GM21447 (cell line): ENCODE data around the gene PRMT2.

Source experiments
- ATAC-seq: cut with Tn5 transposase; IDR thresholded peaks from one replicate; pipeline ENCODE4 v1.9.1; 2021; ENCODE audit not compliant: unreplicated experiment

PRMT2 gene

DNA sequence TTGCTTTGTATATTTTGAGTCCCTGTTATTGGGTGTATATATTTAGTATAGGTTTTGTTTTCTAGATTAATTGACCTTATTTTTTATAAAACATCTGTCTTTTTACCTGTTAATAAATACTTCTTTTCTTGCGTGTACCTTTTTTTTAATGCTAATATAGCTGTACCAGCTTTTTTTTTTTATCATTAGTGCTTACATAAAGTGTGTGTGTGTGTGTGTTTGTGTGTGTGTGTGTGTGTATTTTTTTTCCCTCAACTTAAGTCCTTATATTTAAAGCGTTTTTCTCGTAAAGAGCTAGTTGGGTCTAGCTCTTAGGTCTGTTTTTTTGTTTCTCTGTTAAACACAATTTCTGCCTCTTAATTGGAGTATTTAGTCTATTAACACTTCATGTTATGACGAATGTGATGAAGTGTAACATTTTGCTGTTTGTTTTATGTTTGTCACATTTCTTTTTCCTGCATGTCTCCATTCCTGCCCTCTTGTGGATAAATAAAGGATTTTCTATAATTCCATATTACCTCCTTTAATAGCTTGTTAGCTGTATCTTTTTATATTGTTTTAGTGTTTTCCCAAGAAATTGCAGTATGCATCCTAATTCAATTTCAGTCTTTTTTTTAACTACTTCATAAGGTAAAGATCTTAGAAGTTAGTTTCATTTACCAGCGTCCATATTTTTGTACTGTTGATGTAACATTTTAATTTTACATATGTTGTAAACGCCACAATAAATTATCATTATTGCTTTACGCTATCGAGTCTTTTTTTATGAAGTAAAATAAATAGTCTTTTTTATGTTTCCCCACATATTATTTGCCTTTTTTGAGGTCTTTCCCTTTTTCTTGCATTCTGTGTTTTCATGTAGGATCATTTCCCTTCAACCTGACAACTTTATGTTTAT lies 4.3 kb downstream of the PRMT2 start:
- ATAC-seq = no peak

DNA sequence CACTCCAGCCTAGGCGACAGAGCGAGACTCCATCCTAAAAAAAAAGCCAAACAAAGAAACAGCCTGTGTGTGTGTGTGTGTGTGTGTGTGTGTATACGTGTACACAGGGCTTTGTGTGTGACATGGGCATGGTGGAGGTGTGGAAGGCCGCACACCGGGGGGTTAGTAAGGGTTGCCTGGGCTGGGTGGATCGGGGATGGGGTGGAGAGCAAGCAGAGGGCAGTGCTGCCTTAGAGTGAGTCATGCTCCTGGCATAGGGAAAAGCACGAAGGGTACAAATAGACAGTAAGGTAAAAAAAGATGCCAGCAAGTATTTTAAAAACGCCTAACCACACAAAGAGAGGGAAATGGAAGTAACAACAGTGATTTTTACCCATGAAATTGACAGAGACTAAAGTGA lies 6.2 kb downstream of the PRMT2 start:
- ATAC-seq = no peak

DNA sequence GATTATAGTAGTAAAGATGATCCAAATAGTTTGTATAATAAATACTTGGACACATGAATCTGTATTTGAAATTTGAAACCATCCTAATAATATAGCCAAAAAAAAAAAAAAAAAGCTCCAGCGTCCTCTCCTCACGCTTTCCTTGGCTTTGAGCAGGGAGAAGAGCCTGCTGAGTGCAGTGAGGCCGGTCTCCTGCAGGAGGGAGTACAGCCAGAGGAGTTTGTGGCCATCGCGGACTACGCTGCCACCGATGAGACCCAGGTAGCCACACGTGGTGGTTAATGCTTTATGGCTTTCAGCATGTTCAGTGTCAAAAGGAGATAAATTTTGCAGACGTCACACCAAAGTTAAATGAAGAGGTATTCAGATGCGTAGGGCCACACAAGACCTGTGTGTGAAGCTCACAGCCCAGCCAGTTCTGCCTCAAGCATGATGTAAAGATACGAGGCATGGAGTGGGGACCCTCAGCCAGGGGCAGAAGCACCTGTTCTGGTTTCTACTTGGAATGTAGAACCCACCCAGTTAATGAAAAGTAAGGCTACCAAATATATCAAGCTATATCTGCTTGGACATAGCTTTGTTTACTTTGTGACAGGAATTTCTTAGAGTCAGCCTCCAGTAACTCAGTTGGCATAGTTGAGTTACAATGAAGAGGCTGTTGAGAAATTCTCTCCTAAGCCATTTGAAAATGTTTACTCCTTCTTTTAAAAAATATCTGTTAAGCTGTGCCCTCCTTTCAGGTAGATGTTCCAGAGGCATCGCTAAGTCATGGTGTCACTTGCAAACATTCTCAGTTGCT lies 8.1 kb downstream of the PRMT2 start:
- no peak for ATAC-seq

DNA sequence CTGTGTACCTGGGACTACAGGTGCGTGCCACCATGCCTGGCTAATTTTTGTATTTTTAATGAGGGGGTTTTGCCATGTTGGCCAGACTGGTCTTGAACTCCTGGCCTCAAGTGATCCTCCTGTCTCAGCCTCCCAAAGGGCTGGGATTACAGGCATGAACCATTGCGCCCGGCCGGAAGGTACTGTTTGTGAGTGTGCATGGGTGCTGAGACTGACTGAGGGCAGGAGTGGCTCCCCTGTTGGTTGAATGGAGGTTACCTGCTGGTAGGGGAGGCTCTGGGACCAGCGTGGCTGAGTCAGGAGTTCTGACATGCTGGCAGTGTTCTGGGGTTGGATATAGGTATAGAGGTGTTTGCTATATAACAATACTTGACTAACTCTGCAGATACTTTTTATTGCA lies 10.4 kb downstream of the PRMT2 start:
- no peak for ATAC-seq

DNA sequence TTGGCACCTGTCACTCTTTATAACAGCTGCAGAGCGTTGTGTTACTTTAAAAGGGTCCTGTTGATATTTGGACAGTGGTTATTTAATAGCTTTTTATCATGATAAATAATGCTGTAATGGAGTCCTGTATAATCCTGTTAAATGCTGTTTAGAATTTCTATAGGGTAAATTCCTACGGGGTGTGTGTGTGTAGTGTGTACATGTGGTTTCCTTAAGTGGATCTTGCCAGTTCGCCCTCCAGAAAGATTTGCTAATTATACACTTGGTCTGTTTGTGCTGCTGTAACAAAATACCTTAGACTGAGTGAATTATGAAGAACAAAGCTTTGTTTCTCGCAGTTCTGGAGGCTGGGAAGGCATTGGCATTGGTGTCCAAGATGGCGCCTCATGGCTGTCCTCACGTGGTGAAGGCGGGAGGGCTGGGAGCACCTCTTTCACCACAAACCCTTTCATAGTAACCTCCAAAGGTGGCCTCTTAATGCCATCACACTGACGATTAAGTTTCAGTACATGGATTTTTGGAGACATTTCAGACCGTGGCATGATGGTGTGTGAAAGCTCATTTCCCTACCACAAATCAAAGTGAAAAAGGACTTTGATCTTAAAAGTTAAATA lies 11.2 kb downstream of the PRMT2 start:
- ATAC-seq = no peak

DNA sequence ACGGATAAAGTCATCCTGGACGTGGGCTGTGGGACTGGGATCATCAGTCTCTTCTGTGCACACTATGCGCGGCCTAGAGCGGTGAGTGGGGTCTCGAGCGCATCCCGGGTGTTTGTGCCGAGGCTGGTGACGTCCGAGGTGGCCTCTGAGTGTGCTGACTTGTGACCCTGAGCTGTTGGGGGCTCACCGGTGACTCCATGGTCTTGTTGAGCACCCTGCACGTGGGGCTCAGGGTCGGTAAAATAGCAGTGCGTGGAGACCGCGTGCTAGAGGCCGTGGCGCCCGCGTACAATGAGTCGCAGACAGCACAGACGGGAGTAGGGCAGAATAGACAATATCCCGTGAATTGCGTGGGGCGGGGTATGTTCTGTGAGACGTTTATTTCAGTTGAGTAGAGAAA lies 13.1 kb downstream of the PRMT2 start:
- no peak for ATAC-seq

DNA sequence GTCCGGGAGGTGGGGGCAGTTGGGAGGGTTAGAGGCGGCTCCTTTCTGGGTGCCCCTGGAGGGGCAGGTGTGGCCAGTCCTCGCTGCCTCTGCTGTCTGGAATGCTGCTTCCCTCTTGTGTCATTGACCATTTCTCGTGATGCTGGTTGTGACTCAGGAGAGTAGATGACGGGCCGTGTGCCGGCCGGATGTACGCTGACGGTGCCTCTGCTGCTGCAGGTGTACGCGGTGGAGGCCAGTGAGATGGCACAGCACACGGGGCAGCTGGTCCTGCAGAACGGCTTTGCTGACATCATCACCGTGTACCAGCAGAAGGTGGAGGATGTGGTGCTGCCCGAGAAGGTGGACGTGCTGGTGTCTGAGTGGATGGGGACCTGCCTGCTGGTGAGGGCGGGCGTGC lies 13.9 kb downstream of the PRMT2 start:
- no peak for ATAC-seq

DNA sequence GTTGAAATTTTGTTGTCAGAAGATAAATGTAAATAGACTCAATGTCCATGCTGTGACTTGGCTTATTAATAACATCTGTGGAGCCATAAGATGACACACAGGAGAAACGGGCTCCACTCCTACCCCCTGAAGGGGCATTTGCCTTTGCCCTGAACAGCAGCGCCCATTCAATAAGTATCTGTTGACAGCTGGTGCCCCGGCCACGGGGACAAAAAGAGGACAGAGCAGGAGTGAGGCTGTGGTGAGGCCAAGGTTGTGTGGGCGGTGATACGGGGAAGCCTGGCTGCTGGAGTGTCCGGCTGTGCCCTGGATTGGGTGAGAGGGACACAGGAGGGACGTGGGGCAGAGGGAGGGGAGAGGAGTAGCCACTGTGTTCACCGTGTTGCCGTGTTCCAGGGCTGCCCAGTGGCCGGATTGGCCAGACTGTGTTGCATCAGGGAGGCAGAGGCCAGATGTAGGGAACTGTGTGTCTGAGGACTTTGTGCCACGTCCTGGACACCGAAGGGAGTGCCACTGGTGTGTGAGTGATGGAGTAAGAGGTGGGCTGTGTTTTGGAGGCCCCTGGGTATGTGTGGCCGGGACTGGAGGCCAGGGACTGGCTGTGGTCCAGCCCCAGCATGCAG lies 15.1 kb downstream of the PRMT2 start:
- no peak for ATAC-seq

DNA sequence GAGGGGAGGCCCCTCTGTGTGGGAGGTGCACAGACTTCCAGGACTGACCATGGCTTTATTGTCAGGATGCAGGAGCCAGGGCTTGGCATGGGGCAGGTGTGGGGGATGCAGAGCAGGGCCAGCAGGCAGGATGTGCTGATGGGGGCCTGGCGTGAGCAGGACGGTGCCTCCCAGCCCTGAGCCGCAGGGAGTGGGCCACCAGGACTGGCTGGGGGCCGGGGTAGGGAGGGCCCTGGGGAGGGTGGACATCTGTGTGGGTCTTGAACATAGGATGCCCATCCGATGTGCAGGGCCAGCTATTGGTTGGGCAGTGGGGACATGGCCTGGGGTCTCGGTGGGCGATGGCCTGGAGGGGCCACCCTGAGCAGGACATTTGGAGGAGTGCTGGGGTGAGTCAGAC lies 15.6 kb downstream of the PRMT2 start:
- no peak for ATAC-seq

DNA sequence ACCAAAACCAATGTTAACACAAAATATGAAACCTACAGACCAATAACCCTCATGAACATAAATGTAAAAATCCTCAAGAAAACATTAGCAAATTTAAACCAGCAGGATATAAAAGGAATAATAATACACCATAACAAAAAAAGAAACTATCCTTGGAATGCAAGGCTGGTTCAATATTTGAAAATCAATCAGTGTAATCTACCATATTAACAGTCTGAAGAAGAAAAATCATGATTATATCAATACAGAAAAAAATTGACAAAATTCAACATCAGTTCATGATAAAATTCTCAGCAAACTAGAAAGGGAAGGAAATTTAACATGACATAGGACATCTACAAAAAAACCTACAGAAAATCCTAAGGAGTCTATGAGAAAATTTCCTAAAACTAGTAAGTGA lies 19.8 kb downstream of the PRMT2 start:
- ATAC-seq = no peak

DNA sequence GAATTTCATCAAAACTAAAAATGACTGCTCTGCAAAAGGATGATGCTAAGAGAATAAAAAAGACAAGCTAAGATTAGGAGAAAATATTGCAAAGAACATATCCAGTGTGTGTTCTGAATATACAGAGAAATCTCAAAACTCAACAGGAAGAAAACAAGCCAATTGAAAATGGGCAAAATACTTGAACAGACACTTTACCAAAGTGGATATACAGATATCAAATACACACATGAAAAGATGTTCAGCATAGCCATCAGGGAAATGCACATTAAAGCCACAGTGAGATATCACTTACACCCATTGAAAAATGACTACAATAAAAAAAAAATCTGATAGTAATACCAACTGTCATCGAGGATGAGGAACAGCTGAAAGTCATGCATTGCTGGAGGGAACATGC lies 21.3 kb downstream of the PRMT2 start:
- no peak for ATAC-seq

DNA sequence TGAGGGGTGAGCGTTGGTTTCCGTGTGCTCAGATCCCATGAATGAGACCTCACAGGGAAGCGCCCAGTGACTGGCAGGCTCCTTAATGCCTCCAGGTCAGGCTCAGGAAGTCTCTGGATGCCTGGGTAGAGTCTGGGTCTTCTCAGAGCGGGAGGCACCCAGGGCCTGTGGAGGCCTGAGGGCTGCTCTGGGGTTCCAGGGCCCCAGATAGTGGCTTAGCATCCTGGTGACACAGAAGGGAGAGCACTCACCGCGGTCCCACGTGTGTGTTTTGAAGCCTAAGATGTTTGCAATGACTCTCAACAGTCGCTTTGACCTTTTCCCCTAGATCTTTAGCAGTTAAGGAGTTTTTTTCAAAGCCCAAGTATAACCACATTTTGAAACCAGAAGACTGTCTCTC lies 25.0 kb downstream of the PRMT2 start:
- no peak for ATAC-seq

DNA sequence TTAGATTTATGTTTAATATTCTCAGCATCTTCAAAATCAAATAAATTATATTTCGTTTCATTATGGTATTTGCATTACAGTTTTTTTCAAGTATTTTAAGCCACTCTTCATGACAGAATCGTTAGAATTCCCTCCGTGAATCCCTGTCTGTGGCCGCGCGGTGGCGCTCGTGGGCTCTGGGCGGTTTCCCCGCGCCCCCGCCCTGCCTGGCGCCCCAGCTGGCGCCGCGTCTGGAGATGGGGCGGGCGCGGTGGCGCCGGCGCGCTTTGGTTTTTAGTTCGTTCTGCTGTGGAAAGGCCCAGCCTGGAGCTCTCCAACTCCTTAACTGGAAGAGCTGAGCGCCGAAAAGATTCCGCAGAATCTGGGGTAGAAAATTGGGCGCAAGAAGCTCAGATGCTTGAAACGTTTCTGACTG lies 25.7 kb downstream of the PRMT2 start:
- no peak for ATAC-seq

DNA sequence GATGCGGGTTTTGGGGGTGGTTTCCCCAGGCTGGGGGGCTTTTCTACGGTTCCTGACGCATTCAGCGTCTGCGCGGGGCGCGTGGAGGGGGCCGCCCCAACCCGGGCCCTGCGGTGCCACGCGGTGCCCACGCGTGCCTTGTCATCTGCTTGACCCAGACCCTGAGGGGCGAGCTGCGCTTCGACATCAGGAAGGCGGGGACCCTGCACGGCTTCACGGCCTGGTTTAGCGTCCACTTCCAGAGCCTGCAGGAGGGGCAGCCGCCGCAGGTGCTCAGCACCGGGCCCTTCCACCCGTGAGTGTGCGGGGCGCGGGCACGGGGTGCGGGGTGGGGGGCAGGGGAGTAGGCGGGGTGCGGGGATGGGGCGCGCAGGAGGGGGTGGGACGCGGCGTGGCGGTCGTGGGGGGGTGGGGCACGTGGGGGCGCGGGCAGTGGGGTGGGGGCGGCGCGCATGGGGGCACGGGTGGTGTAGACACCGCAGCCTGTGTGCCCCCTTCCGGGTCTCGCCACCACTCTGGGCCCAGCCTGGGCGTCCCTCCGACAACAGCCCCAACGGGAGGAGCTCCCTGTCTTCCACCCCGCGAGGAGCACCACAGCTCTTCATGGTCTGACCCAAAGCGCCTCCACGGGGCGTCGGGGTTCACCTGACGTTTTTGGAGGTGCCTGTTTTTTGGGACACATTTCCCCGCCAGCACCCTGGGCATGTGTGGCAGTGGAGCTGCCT lies 26.3 kb downstream of the PRMT2 start:
- ATAC-seq = no peak

DNA sequence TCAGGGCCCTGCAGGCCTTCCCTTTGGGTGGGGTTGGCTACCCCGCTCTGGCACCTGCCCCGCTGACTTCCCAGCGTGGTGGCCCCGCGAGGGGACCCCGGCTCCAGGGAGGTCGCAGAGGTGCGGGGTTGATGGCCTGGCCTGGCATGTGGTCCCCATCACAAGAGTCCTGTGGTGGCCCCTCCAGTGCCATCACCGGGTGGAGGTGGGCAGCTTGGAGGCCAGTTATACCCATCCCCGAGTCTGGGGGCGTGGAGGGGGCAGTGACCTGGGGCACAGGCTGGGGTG lies 26.8 kb downstream of the PRMT2 start:
- no peak for ATAC-seq

DNA sequence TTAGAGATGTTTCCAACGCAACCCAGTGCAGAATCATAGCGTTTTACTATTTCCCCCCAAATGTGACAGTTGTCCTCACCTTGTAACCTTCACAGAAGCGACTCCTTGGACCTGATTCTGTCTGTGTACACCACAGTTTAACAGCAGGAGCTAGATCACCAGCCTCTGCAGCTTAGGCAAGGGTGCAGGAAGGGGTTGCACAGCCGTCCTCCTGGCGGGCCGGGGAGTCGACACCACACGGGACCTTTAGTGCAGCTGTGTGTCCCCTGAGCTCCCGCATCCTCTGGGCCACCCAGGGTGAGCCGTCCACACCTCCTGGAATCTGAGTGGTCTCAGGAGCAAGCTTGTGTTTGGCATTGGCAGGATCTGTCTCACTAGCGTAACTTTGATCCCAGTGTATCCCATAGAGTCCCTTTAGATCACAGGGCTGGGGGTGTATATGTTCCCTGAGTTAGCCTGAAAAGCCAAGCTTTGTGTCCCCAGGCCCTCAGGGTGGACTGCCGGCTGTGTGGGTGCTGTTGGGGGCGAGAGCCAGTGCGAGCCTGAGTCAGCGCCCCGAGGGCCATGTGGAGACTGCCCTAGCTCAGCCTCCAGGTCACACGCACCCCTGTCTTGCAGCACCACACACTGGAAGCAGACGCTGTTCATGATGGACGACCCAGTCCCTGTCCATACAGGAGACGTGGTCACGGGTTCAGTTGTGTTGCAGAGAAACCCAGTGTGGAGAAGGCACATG lies 27.5 kb downstream of the PRMT2 start:
- no peak for ATAC-seq

DNA sequence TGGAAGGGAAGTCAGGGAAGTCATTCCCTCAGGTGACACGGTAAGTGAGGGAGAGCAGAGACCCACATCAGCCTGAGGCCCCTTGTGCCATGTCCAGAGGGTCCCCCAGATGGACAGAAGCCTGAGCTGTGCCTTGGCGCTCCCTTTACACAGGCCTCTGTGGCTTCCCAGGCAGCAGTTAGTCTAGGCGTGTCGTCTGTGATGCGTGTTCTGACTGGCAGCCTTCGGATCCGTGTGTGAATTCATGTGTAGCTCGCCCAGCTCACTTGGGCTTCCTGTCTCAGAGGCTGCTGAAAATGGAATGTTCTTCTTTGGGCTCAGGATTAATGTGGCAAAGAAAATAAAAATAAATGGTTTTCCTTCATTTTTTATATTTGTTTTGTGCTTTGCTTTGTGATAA lies 28.3 kb downstream of the PRMT2 start:
- no peak for ATAC-seq

DNA sequence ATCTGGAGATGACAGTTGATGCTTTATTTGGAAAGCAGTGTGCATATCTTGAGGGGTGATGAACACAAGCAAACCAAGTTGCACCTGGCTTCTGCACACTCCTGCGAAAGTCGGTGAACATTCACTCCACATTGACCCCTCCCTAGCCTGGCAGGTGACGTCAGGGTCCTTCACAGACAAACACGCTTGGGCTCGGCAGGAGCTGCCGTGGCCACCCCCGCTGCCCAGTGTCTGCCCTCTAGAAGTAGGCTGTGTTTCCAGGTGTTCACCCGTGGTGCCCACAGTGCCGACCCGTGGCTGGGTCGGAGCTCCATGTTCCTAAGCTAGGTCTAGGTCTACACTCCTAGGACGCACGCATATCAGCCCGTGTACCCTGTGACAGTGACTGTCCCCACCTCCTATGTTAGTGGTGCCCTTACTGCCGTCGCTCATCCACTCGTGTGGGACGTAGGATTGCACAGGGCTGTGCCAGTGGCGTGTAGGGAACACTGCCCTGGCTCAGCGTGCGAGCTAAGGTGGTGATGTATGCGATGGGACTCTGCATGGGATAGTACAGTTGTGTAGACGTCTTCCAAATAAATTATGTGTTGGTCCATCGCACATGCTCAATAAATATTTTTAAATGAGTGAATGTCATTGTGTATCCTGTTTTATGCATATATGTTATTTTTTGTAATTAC lies 29.0 kb downstream of the PRMT2 start:
- ATAC-seq = no peak

DNA sequence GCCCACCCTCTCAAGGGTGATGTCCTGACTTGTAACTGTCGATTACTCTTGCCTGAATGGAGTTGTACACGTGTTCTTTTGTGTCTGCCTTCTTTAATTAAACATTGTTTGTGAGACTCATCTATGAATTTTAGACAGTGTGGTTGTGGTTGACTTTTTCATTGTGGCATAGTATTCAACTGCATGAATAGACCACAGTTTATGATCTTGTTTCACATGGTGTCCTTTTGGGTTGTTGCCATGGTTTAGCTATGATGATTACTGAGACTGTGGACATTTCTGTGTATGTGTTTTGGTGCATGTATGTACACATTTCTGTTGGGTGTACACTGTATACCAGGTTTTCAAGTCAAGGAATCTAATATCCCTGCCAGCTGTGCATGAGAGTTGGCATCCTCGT lies 30.1 kb downstream of the PRMT2 start:
- no peak for ATAC-seq
